BE2C (cell line): ENCODE results near the gene TP73.

Experiments
- DNase-seq: peaks from one replicate; pipeline ENCODE4 v3.0.0-alpha.2; 2020
- H3K27me3 ChIP-seq: fragments of 250-450 bp; sonication (Bioruptor Pico); 2 replicates; pipeline ENCODE4 v1.5.1; 2020; ENCODE audit warnings: mild to moderate bottlenecking
- H3K36me3 ChIP-seq: fragments of 250-450 bp; sonication (Bioruptor Pico); 2 replicates; pipeline ENCODE4 v1.5.1; 2020; ENCODE audit warnings: mild to moderate bottlenecking
- H3K4me1 ChIP-seq: fragments of 250-450 bp; sonication (Bioruptor Pico); 2 replicates; pipeline ENCODE4 v1.5.1; 2020
- H3K4me3 ChIP-seq: 2 replicates; pipeline ENCODE4 v1.5.1; 2011; ENCODE audit warnings: low read depth, low read length
- H3K9me3 ChIP-seq: fragments of 250-450 bp; sonication (Bioruptor Pico); 2 replicates; pipeline ENCODE4 v1.5.1; 2020
- CTCF ChIP-seq: IDR thresholded peaks from 2 replicates; pipeline ENCODE4 v1.5.1; 2012; ENCODE audit warnings: mild to moderate bottlenecking, low read depth, low read length

TP73 gene

GRCh38 chr1:3712573-3713535 lies 60.5 kb downstream of the TP73 start:
- Histone ChIP-seq H3K27me3 (no peaks in the 10 kb centered on the region), H3K4me1 (peaks cover 33% of the 10 kb centered on the region), H3K9me3 (no peaks in the 10 kb centered on the region), H3K36me3 (no peaks in the 10 kb centered on the region), H3K4me3 (no peak overlapping the region)
- TF ChIP-seq CTCF, result no peak
- peak; percentile 61 for DNase-seq

GRCh38 chr1:3713840-3714239 lies 61.5 kb downstream of the TP73 start:
- no peaks in the 10 kb centered on the region for H3K9me3 ChIP-seq
- no peak for DNase-seq
- no peak overlapping the region for H3K4me3 ChIP-seq
- no peak for TF ChIP-seq CTCF
- no peaks in the 10 kb centered on the region for H3K27me3 ChIP-seq
- H3K36me3 ChIP-seq, result no peaks in the 10 kb centered on the region
- H3K4me1 ChIP-seq, result peaks cover 33% of the 10 kb centered on the region

- H3K4me3 ChIP-seq, result no peak overlapping the region
- DNase-seq, result peak; percentile 22
- H3K27me3 ChIP-seq, result no peaks in the 10 kb centered on the region
- peaks cover 37% of the 10 kb centered on the region for H3K4me1 ChIP-seq
- no peaks in the 10 kb centered on the region for H3K36me3 ChIP-seq
- H3K9me3 ChIP-seq, result no peaks in the 10 kb centered on the region
- no peak for TF ChIP-seq CTCF
Observed at GRCh38 chr1:3714284-3714741, 62.0 kb downstream of the TP73 start.

GRCh38 chr1:3714814-3715213 lies 62.5 kb downstream of the TP73 start:
- DNase-seq, result no peak

GRCh38 chr1:3716351-3716750 lies 64.0 kb downstream of the TP73 start:
- Histone ChIP-seq H3K4me1 (peaks cover 36% of the 10 kb centered on the region), H3K36me3 (no peaks in the 10 kb centered on the region), H3K27me3 (no peaks in the 10 kb centered on the region), H3K9me3 (no peaks in the 10 kb centered on the region), H3K4me3 (no peak overlapping the region)
- peak; percentile 40 for DNase-seq
- TF ChIP-seq CTCF, result no peak

More at GRCh38 chr1:3714814-3715213, 62.5 kb downstream of the TP73 start:
- H3K4me1 ChIP-seq, result peaks cover 39% of the 10 kb centered on the region
- H3K36me3 ChIP-seq, result no peaks in the 10 kb centered on the region
- H3K4me3 ChIP-seq, result no peak overlapping the region
- TF ChIP-seq CTCF, result no peak
- H3K9me3 ChIP-seq, result no peaks in the 10 kb centered on the region
- H3K27me3 ChIP-seq, result no peaks in the 10 kb centered on the region
